T-helper 2 cell (primary cell): ENCODE data around the gene PDE9A.

ENCODE experiments used
- DNase-seq, 5 experiments: peaks; one replicate each; pipeline versions ENCODE4 v3.0.0 to v3.0.0-alpha.2; 2012 to 2022

The PDE9A gene

GRCh38 chr21:42644223-42645208, 8.9 kb upstream of the PDE9A start:
- no peak for DNase-seq

GRCh38 chr21:42645211-42646075, 8.0 kb upstream of the PDE9A start:
- DNase-seq = no peak

- DNase-seq = no peak
Measured at GRCh38 chr21:42646076-42646825, 7.2 kb upstream of the PDE9A start.

GRCh38 chr21:42646836-42647235, 6.6 kb upstream of the PDE9A start:
- DNase-seq = no peak

GRCh38 chr21:42648606-42649005, 4.8 kb upstream of the PDE9A start:
- no peak for DNase-seq

GRCh38 chr21:42649122-42650032, 4.0 kb upstream of the PDE9A start:
- no peak for DNase-seq

GRCh38 chr21:42650033-42650370, 3.4 kb upstream of the PDE9A start:
- DNase-seq = no peak

GRCh38 chr21:42650441-42651421, 2.7 kb upstream of the PDE9A start:
- DNase-seq = no peak

- no peak for DNase-seq
Measured at GRCh38 chr21:42651515-42652401, 1.7 kb upstream of the PDE9A start.

- no peak for DNase-seq
Measured at GRCh38 chr21:42652527-42653230, 742 bp upstream of the PDE9A start.

- DNase-seq = peak in 2 of 5 experiments; percentile 16 to 25
Measured at GRCh38 chr21:42654179-42654912, 925 bp downstream of the PDE9A start.

- peak in 1 of 5 experiments; percentile 35 for DNase-seq
Measured at GRCh38 chr21:42654913-42655795, 1.7 kb downstream of the PDE9A start.

GRCh38 chr21:42655796-42656770, 2.7 kb downstream of the PDE9A start:
- DNase-seq = no peak

GRCh38 chr21:42656872-42657271, 3.5 kb downstream of the PDE9A start:
- no peak for DNase-seq

GRCh38 chr21:42657676-42658319, 4.4 kb downstream of the PDE9A start:
- no peak for DNase-seq
